Camera-type eye (tissue), 1 donor: Measurements from ENCODE around the gene SPDEF. TPM values are rescaled to one million over a fixed set of nuclear protein-coding genes. Genes with fewer than 3 reads are reported as not detected.

Source experiments
- total RNA-seq: library from RNA; depleted of rRNA; stranded (reverse); fragments of >200 nt; gene quantifications from one replicate; pipeline ENCODE4 v1.2.3, GENCODE V29; 2014

SPDEF gene
- 1.8 TPM for total RNA-seq

GRCh38 chr6:34556031-34556471, at the start of gene SPDEF:
Gene SPDEF (minus strand): TSS chr6:34556329. CDS start chr6:34544455, 11,874 bp downstream.

Other genes starting within 250 kb of the SPDEF start
- gene NUDT3, start 163.7 kb downstream of the SPDEF start, total RNA-seq, result 78.5 TPM
- 1,229 TPM for gene RPS10, start 130.3 kb downstream of the SPDEF start, total RNA-seq
- gene PACSIN1, start 90.3 kb downstream of the SPDEF start, total RNA-seq, result 32.2 TPM
- 48.4 TPM for gene ILRUN, start 140.4 kb upstream of the SPDEF start, total RNA-seq
- 26.2 TPM for gene SNRPC, start 201.2 kb upstream of the SPDEF start, total RNA-seq
- 16.9 TPM for gene BLTP3A, start 235.8 kb upstream of the SPDEF start, total RNA-seq